KOPT-K1 (cell line): ENCODE data around the gene RASA2.

Experiments
- H3K27ac ChIP-seq: fragments of 200-600 bp; sonication (generic); 2 replicates; pipeline ENCODE4 v1.5.1; 2016; ENCODE audit warnings: antibody characterized with exemption, mild to moderate bottlenecking, low read depth, low read length; ENCODE audit not compliant: poor library complexity, severe bottlenecking
- H3K36me3 ChIP-seq: fragments of 200-600 bp; sonication (generic); 2 replicates; pipeline ENCODE4 v1.5.1; 2017; ENCODE audit warnings: antibody characterized with exemption, mild to moderate bottlenecking, low read length, moderate library complexity; ENCODE audit not compliant: insufficient read depth
- H3K9me3 ChIP-seq: fragments of 200-600 bp; sonication (generic); 2 replicates; pipeline ENCODE4 v1.5.1; 2017; ENCODE audit warnings: antibody characterized with exemption, low read length, mild to moderate bottlenecking; ENCODE audit not compliant: insufficient read depth, poor library complexity, severe bottlenecking

RASA2 gene, protein sequence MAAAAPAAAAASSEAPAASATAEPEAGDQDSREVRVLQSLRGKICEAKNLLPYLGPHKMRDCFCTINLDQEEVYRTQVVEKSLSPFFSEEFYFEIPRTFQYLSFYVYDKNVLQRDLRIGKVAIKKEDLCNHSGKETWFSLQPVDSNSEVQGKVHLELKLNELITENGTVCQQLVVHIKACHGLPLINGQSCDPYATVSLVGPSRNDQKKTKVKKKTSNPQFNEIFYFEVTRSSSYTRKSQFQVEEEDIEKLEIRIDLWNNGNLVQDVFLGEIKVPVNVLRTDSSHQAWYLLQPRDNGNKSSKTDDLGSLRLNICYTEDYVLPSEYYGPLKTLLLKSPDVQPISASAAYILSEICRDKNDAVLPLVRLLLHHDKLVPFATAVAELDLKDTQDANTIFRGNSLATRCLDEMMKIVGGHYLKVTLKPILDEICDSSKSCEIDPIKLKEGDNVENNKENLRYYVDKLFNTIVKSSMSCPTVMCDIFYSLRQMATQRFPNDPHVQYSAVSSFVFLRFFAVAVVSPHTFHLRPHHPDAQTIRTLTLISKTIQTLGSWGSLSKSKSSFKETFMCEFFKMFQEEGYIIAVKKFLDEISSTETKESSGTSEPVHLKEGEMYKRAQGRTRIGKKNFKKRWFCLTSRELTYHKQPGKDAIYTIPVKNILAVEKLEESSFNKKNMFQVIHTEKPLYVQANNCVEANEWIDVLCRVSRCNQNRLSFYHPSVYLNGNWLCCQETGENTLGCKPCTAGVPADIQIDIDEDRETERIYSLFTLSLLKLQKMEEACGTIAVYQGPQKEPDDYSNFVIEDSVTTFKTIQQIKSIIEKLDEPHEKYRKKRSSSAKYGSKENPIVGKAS

DNA sequence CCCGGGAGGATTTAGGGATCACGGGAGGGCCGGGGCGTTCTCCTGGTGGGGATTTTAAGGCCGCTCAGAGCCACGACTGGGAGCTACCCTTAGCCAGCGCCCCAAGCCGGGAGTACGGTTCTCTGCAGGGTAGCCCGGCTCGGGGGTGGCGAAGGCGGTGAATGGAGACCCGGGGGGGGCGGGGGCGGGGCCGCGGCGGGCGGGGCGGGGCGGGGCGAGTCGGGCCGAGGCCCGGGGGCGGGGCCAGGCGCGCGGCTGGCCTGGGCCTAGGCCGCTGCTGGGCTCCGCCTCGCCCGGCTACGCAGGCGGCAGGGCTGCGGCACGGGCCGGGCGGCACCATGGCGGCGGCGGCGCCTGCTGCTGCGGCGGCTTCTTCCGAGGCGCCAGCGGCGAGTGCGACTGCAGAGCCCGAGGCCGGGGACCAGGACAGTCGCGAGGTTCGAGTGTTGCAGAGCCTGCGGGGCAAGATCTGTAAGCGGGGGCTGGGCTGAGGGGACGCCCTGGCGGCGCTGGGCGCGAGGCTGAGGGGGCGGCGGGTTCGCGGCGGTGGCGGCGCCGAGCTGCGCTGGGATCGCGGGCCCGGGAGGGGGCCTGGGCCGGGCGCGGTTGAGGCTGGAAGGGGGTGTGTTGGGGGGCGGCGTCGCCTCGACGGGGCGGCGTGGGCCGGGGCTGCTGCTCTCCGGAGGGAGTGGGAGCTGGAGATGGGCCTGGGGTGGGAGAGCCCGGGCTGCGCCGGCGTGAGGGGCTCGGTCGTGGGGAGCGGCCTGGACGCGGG is at the start of gene RASA2:
Gene RASA2, plus strand, starts transcription at position 282 of the 775 bp plus-strand sequence. Its CDS starts 57 bp downstream, at position 339.
- no peaks in the 10 kb centered on the region for H3K9me3 ChIP-seq
- no peaks in the 10 kb centered on the region; the same call in 1 of the 2 replicates for H3K36me3 ChIP-seq
- peak within 1 kb of the TSS; percentile 95 for H3K27ac ChIP-seq

DNA sequence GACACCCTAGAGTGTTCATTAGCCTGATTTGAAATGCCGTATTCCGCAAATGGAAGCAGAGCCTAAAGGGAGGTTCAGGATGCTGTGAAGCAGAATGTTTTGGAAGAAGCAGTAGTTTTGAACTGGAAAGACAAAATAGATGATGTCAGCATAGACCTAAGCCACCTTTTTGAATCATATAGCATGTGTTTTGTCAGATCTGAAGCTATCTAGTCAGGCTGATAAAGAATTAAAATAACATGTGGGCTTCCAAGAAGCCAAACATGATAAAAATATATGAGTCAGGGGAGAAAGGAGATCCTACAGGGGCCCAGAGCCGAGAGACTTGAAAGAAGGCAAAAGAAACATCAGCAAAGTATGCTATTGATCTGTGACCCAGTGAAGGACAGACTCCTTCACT is 47.2 kb upstream of the RASA2 start:
- no peaks in the 10 kb centered on the region for H3K9me3 ChIP-seq
- no peaks in the 10 kb centered on the region for H3K36me3 ChIP-seq
- no peak overlapping the region for H3K27ac ChIP-seq

DNA sequence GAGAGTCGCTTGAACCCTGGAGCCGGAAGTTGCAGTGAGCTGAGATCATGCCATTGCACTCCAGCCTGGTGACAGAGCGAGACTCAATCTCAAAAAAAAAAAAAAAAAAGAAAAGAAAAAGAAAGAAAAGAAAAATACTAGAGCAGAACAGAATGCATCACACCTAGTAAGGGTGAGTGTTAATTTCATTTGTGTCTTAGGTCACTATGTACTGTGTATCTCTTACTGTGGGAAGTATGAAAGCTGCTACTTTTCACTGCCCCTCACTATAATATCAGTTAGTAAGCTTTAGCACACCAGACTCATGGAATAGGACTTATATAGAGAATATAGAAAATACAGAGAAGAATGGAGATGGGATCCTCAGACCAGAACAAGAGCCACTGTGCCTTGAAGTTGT is 45.9 kb upstream of the RASA2 start:
- Histone ChIP-seq H3K36me3 (no peaks in the 10 kb centered on the region), H3K9me3 (no peaks in the 10 kb centered on the region), H3K27ac (no peak overlapping the region)

DNA sequence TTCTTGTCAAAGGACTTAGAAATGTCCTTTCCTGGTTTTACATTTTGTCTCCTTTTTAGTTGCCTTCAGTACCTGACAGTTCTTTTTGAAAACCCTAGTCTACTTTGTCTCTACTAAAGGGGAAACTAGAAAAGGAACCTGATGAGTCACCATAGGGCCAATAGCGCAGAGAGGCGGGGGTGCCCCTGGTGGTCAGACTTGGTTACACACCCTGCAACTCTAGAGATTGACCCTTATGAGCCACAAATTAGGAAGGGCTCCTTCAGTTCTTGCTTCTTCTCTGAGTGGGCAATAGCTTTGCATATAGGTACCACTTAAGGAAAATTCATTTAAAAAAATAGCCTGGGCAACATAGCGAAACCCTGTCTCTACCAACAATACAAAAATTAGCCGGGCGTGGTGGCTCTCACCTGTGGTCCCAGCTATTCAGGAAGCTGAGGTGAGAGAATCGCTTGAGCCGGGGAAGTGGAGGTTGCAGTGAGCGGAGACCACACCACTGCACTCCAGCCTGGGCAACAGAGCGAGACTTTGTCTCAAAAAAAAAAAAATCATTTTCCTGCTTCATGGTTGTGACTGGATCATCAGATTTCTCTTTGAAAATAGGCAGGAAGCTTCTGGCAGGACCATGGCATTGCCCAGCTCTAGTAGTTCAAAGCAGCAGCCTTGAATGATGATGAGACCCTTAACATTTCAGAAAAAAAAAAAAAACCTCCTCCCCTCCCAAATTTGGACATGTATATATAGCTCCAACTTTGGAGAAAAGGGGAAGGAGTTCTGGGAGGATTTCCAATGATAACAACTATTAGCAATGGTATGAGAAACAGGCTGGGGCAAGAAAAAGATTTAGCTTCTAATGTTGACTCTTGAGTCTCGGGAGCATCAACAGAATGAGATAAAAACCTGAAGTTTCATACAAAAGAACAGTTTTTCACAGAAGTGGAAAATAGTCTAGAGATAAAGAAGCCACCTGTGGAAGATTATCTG is 45.2 kb upstream of the RASA2 start:
- Histone ChIP-seq H3K9me3 (no peaks in the 10 kb centered on the region), H3K36me3 (no peaks in the 10 kb centered on the region), H3K27ac (no peak overlapping the region)

DNA sequence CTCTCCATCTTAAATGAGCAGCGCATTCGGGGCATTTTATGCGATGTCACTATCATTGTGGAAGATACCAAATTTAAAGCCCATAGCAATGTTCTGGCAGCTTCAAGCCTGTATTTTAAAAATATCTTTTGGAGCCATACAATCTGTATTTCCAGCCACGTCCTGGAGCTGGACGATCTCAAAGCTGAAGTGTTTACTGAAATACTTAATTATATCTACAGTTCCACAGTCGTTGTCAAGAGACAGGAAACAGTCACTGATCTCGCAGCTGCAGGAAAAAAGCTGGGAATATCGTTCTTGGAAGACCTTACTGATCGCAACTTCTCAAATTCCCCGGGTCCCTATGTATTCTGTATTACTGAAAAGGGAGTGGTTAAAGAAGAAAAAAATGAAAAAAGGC is 44.4 kb upstream of the RASA2 start:
- H3K36me3 ChIP-seq, result no peaks in the 10 kb centered on the region
- H3K9me3 ChIP-seq, result no peaks in the 10 kb centered on the region
- H3K27ac ChIP-seq, result no peak overlapping the region

DNA sequence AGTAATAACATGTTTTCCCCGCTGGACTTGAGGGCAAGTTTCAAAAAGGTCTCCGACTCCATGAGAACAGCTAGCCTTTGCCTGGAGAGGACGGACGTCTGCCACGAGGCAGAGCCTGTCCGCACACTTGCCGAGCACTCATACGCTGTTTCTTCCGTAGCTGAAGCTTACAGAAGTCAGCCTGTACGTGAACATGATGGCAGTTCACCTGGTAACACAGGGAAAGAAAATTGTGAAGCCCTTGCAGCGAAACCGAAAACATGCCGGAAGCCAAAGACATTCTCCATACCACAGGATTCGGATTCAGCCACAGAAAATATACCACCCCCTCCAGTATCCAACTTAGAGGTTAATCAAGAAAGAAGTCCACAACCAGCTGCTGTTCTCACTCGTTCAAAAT is 43.9 kb upstream of the RASA2 start:
- Histone ChIP-seq H3K36me3 (no peaks in the 10 kb centered on the region), H3K9me3 (no peaks in the 10 kb centered on the region), H3K27ac (no peak overlapping the region)

DNA sequence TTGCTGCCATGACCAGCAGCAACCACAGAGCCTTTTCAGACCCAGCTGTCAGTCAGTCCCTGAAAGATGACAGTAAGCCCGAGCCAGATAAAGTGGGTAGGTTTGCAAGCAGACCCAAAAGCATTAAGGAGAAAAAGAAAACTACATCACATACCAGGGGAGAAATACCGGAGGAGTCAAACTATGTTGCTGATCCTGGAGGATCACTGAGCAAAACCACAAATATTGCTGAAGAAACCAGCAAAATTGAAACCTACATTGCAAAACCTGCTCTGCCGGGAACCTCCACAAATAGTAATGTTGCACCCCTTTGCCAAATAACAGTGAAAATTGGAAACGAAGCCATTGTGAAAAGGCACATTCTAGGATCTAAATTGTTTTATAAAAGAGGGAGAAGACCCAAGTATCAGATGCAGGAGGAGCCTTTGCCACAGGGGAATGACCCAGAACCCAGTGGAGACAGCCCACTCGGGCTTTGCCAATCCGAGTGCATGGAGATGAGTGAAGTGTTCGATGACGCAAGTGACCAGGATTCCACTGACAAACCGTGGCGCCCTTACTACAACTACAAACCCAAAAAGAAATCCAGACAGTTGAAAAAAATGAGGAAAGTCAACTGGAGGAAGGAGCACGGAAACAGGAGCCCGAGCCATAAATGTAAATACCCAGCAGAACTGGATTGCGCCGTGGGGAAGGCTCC is 42.1 kb upstream of the RASA2 start:
- H3K9me3 ChIP-seq, result no peaks in the 10 kb centered on the region
- H3K27ac ChIP-seq, result no peak overlapping the region
- H3K36me3 ChIP-seq, result no peaks in the 10 kb centered on the region

DNA sequence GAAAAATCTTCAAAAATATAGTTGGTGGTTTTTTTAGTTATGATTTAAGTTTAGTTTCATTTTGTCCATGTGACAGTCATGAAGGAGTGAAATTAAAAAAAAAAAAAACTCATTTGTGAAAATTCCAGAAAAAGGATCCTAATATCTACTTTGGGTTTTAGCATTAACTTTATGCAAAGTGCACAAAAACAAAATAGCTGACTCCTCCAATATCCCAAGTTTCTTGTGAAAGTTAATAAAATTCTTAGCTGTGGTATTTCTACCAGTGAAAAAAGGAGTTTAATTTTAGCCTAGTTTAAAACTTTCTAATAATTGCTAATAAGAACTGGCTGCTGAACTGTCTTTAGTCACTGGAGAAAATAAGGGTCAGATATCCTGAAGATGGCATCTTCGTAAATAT is 40.8 kb upstream of the RASA2 start:
- Histone ChIP-seq H3K9me3 (no peaks in the 10 kb centered on the region), H3K27ac (no peak overlapping the region), H3K36me3 (no peaks in the 10 kb centered on the region)

DNA sequence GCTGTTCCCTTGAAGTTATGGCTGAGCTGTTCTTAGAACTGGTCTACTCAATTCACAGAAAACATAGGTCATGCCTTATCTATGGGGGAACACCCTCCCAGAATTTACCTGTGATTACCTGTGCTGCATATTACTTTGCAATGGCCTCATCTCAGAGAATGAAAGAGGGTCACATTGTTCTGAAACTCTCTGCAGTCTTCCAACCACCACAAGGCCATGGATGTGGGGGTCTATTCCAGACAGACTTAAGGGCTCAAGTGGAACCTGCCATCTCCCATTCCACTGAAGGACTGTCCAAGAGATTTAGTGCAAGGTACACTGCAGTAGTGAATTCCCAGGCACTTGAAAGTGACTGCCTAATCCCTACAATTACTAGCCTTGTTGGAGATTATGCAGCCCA is 40.1 kb upstream of the RASA2 start:
- Histone ChIP-seq H3K36me3 (no peaks in the 10 kb centered on the region), H3K27ac (no peak overlapping the region)

DNA sequence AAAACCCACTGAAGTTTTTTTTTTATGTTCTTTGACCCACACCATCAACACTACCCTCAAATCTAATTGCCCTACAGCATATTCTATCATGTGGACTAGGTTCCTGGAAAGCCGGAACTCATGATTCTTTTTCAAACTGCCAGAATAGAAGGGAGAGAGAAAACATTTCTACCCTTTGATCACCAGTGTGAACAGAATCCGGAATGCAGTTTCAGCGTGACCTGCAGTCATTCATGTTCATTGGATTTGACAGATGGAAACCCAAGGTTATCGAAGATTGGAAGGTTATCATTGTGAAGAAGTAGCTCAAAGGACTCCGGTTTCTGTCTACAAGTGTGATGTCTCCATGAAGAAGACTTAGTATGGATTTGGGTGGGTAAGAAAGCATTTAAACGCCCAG is 39.4 kb upstream of the RASA2 start:
- no peaks in the 10 kb centered on the region for H3K36me3 ChIP-seq
- no peak overlapping the region for H3K27ac ChIP-seq
- no peaks in the 10 kb centered on the region for H3K9me3 ChIP-seq

More for the DNA sequence above, 40.1 kb upstream of the RASA2 start:
- H3K9me3 ChIP-seq, result no peaks in the 10 kb centered on the region

DNA sequence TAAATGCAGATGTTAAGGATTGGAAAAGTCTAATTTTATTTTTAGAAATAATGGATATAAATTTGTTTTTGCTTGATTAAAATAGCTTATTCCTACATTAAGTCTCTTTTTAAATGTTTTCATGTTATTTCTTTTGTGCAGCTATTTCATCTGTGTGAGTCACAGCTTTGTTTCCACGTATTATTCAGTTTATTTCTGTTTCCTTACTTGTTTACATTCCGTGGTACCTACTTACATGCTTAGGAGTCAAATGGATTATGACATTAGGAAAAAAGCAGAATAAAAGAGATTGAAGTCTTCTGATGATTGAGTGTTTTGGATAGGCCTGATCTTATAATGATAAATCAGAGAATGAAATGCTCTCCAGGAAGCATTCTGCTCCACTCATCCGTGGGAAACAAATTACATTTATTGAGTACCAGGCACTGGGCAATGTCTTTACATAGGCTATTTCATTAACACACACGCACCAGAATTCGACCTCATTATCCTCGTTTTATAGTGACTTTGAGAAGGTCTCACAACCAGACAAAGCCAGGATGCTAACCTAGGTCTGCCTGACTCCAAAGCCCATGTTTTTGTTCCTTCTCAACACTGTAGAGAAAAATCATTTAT is 38.1 kb upstream of the RASA2 start:
- Histone ChIP-seq H3K27ac (no peak overlapping the region), H3K9me3 (no peaks in the 10 kb centered on the region), H3K36me3 (no peaks in the 10 kb centered on the region)

DNA sequence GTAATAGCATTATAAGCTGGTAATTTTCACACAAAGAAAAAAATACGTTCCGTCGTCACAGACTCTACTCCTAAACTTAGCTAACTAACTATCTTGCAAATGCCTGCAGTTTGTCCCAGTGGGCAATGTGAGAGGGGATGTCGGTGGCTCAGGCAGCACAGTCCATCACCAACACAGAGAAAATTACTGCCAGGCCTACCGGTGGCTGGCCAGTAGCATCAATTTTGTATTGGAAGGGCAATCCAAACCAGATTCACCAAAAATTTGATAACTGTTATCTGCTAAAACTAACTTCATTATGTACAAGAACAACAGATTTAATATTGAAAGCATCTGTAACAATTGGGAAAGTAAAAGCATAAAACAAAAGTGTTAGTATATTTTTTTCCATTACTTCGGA is 37.4 kb upstream of the RASA2 start:
- Histone ChIP-seq H3K9me3 (no peaks in the 10 kb centered on the region), H3K27ac (no peak overlapping the region), H3K36me3 (no peaks in the 10 kb centered on the region)

DNA sequence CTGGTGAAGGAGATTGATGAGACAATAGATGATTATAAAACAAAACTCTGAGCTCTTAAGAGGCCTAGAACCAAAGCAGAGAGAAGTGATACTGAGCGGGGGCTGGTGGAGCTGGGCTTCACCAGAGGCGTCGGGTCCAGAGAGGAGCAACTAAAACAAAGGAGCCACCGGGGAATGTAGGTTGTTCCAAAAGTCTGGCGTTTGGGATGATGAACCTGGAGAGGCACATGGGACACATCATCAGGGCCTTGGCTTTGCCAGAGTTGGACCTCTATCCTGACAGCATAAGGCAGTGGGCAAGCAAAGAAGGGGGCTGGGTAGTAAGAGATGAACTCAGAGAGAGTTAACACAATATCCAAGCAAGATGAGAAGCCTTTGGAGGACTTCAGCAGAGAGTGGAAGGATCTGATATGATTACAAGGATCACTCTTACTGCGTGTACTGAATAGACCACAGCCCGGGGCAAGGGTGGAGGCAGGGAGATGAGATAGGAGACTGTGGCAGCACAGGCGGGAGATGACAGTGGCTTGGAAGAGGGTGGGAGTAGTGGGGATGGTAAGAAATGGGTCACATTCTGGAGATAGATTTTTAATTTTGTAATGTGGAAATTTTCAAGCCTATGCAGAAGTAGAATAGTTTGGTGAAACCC is 36.0 kb upstream of the RASA2 start:
- no peaks in the 10 kb centered on the region for H3K36me3 ChIP-seq
- no peak overlapping the region for H3K27ac ChIP-seq
- H3K9me3 ChIP-seq, result no peaks in the 10 kb centered on the region
